HUDEP-2 (cell line): Measurements from ENCODE around the gene ADGRB3.
"Not testable (repeated sequence)": the region's sequence is repeated elsewhere in the genome, so short reads cannot be mapped to it uniquely, and the experiment has no call there.

Experiments
- DNase-seq, 76 experiments: peaks; one replicate each; lab custom pipeline; 2025; ENCODE audit not compliant: unreplicated experiment in 76 of 76; lab: John Stamatoyannopoulos, UW

The ADGRB3 gene

DNA sequence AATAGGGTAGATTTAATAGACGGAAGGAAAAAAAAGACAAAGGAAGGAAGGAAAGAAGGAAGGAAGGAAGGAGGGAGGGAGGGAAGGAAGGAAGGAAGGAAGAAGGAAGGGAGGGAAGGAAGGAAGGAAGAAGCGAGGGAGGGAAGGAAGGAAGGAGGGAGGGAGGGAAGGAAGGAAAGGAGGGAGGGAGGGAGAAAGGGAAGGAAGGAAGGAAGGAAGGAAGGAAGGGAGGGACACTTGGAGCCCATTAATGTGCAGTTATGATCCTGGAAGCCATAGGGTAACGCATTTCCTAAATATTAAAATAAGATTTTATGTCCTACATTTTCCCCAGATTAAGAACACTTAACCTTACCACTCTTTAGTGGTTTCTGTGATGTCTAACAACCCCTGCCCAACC lies 465.7 kb downstream of the ADGRB3 start:
- DNase-seq, result no peak

- no peak for DNase-seq
Measured at GRCh38 chr6:69102416-69102815, 467.3 kb downstream of the ADGRB3 start.

DNA sequence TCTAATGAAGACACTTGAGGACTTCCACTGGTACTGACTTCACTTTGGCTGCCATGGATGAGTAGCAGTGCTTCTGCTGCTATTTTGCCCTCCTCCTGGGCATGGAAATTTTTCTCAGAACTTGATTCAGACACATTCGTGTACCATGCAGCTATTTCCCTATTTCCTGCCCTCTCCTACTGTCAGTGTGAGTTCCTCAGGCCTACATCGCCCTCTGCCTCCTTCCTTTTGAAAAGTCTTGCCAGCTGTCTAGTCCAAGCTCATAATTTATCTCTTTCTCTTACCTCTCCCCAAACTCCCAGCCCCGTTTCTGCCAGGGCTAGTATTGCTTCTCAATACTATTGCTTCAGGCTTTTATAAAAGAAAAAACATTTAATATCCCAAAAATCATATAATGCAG lies 470.2 kb downstream of the ADGRB3 start:
- DNase-seq, result no peak

DNA sequence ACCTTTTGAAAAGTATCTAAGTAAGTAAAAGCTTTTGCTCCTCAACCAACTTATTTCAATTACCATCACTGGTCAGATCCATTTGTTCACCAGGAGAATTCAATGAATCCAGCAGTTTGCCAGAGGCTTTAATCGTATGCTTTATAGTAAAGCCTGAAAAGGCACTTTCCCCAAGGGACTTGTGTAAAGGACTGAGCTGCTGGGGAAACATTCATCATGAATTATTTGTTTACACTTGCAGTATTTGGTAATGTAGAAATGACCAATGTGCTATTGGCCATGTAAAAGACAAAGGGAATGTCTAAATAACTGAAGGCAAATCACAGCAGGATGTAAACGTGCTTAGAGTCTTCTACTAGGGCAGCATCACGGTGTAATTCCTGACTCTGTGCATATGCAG lies 471.4 kb downstream of the ADGRB3 start:
- no peak for DNase-seq

GRCh38 chr6:69111301-69111700 lies 476.2 kb downstream of the ADGRB3 start:
- no peak for DNase-seq

GRCh38 chr6:69116658-69117057 lies 481.6 kb downstream of the ADGRB3 start:
- no peak for DNase-seq

- not testable (repeated sequence) for DNase-seq
Measured at GRCh38 chr6:69121461-69122406, 486.7 kb downstream of the ADGRB3 start.

DNA sequence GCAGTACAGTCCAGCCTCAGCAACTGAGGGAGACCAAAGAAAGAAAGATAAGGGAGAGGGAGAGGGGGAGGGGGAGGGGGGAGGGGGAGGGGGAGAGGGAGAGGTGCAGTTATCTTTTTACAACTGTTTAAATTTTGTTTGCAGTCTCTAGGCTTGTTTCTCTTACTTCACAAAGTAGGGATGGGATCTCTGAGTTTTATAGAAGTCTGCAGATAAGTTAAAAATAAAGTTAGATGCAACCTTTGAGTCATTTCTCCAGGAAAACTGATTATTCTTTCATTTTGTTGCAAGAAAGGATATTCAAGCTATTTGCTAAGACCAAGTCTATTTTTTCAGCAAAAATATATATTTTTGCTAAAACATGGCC lies 487.3 kb downstream of the ADGRB3 start:
- no peak for DNase-seq

GRCh38 chr6:69128411-69128810 lies 493.3 kb downstream of the ADGRB3 start:
- DNase-seq, result no peak

DNA sequence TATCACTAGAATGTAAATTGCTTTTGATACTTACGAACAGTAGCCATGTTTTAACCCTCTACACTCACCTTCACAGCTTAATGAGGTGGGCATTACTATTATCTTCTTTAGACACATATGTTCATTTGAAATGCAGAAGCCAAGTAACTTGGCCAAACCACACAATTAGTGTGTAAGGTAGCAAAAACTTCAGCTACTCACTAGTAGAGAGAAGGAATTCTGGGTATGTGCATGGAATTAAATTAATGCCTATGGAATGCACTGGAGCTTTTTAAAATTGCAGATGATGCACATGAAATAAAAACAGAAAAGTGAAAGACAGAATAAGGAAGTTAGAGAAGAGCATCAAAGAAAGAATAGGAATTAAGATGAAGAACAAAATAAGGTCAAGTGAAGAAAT lies 494.0 kb downstream of the ADGRB3 start:
- DNase-seq, result no peak

- no peak for DNase-seq
Measured at GRCh38 chr6:69135927-69136326, 500.8 kb downstream of the ADGRB3 start.

DNA sequence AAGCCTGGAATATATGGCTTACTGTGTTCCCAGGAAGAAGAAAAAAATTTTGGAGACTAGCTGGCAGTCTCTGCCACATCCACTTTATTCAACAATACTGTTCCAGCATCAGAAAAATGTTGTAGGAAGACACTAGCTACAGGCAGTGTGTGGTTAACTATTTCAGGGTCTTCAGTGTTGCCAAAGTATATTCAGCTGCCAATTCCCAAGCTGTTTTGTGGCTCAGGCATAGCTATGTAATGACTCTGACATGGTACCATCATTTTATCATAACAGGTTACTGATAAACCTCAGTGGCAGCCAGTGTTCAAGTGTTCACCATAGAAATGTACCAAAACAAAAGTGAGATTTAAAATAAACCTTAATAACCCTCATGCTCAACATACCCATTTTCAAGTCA lies 503.1 kb downstream of the ADGRB3 start:
- DNase-seq, result no peak

DNA sequence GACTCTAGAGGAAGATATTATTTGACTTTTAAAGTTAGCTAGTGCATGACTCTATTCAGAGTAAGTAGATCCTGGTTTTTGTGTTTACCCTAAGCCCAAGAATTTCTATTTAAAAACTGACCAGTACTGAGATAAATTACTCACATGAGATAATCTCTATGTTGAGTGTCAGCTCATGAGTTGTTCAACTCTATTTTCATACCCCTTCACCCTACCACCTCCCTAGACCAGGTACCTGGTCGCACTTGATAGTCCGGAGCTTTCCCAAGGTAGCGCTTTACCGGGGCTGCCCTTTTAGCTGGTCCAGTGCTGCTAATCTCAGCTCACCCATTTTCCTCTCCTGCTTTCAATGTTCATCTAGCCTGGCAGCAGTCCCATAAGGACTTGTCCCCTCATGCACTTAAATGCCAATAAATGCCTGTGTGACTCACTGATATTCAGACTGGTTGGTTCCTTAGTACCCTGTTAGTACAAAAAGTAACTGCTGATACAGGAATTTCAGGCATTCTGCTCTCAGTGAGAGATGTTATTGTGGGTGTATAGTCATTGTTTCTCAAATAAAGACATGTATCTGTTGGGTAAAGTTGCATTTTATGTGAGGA lies 503.9 kb downstream of the ADGRB3 start:
- DNase-seq, result no peak

DNA sequence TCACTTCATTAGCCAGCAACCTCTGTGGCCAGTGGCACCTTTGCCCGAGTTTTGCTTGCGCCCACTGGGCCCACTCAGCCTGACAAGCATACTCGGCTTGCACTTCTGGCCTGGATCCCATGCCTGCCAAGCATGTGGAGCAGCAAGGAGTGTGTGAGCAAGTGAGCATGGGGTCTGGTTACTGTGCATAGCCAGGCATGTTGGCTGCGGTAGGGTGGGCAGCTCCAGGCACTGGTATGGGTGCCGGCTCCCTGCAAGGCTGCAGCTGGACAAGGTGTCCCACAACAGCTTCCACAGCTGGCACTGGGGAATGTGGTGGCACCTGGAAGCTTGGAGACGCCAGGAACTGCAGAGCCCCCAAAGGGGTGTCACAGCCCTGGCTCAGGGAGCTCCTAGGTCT lies 510.0 kb downstream of the ADGRB3 start:
- no peak for DNase-seq

DNA sequence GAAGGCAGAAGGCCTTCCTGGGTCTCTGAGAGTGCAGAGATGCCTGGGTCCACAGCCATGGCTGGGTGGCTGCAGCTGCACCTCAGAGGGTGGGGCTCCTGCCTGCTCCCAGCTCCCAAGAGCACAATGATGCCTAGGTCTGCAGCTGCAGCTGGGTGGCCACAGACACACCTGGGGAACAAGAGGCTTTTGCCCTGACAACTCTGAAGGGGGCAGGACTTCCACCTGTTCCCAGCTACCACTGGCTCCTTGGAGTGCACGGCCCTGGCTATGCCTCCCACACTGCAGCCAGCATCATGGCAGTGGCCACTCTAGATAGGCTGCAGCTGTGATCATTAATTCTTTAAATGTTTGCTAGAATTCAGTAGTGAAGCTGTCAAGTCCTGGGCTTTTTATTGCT lies 511.3 kb downstream of the ADGRB3 start:
- no peak for DNase-seq

DNA sequence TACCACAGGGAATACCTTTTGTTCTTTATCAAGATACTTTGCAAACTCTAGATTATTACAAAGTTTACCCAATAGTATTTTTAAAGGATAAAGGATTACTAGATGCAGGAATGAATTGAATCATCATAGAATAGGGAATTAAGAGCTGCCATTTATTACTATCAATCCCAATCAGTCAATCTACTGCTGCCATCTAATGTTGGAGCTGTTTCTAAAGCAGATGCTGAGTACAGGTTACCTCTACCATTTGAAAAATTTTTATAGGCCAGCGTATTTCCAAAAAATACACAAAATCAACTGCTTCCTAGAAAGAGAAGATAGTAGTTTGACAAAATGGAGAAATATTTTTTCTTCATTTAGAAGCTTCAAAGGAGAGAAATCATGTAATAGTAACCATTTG lies 520.4 kb downstream of the ADGRB3 start:
- DNase-seq, result no peak

GRCh38 chr6:69162811-69163210 lies 527.7 kb downstream of the ADGRB3 start:
- no peak for DNase-seq

- peak in 1 of 76 experiments; percentile 9 for DNase-seq
Measured at GRCh38 chr6:69164564-69165229, 529.6 kb downstream of the ADGRB3 start.

DNA sequence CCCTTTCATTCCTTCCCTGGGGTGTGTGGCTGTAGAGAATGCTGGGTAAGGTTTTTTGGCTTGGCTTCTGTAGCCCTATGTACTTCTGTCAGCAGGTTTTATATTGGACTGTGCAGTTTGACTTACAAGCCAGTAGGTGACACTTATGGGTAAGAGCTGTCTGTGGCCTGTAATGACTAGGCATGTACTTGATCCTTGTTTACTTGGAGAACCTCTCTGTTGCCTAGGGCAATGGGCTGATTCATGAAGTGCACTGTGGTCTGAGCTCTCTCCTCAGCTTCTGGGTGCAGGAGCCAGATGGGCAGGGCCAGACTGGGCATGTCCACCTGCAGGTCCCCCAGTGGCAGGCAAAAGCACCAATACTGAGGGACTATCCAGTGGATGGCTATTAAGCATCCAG lies 544.6 kb downstream of the ADGRB3 start:
- DNase-seq, result peak in 7 of 76 experiments; percentile 14 to 41 (median 34)

DNA sequence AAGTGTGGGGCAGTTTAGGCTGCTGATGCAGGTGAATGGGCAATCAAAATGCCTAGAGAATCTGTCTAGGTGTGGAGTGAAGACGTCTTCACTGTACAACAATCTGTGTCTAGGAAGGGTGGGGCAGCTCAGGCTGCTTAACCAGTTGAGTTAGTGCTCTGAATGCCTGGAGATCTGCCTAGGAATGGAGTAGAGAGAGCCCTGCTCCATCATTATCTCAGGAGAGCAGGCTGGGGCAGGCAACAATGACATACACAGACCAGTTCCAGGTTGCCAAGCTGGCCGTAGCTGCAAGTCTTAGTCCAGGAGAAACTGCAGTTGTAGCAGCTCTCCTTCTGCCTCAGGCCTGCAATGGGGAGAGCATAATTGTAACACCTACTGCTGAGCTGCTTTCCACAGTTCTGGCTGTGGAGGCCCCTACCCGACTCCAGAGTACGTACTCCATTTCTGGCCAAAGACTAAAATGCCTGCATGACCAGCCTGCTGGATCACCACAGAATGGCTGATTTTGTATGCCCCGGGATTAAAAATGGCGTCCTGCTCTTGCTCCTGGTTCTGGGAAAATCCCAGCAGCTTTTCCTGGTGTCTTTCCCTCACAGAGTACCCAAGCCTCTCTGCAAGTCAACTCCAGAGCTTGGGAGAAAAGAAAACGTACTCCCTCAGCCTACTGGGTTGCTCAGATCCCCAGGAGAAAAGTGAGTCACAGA lies 545.4 kb downstream of the ADGRB3 start:
- no peak for DNase-seq

DNA sequence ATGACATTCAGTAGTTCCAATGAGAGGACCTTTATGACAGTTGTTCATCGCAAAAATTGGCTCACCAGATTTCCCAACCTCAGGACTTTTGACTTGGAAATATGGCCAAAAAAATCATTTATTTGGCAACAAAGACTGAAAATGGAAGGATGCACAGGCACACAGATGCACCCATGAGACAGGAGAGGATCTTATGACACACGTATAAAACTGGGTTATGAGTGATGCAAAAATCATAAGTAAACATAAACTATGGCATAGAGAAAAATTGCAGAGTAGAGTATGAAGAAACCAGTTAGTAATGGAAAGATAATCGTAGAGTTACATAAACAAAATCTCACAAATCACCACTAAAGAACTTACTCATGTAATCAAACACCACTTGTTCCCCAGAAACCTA lies 546.9 kb downstream of the ADGRB3 start:
- DNase-seq, result no peak
